ENCODE results near the gene XRCC1.

- TF ChIP-seq, protein P1, sequence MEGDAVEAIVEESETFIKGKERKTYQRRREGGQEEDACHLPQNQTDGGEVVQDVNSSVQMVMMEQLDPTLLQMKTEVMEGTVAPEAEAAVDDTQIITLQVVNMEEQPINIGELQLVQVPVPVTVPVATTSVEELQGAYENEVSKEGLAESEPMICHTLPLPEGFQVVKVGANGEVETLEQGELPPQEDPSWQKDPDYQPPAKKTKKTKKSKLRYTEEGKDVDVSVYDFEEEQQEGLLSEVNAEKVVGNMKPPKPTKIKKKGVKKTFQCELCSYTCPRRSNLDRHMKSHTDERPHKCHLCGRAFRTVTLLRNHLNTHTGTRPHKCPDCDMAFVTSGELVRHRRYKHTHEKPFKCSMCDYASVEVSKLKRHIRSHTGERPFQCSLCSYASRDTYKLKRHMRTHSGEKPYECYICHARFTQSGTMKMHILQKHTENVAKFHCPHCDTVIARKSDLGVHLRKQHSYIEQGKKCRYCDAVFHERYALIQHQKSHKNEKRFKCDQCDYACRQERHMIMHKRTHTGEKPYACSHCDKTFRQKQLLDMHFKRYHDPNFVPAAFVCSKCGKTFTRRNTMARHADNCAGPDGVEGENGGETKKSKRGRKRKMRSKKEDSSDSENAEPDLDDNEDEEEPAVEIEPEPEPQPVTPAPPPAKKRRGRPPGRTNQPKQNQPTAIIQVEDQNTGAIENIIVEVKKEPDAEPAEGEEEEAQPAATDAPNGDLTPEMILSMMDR (conservative IDR thresholded peaks at IDR 0.05), result 0 out of 2 replicates have a peak, but pooled peaks have one; percentile 29
- TF ChIP-seq EZH2 (IDR thresholded peaks at IDR 0.05; ENCODE audit: low read depth), result no peak
Observed at GRCh38 chr19:43504426-43505185, 70.7 kb downstream of the XRCC1 start, which contains the start of gene PHLDB3.
